ENCODE results near the gene SHOX. TPM values are rescaled to one million over a fixed set of nuclear protein-coding genes. Genes with fewer than 3 reads are reported as not detected.

Gene SHOX
- total RNA-seq, 1 experiment from 2014 or later = not detected

DNA sequence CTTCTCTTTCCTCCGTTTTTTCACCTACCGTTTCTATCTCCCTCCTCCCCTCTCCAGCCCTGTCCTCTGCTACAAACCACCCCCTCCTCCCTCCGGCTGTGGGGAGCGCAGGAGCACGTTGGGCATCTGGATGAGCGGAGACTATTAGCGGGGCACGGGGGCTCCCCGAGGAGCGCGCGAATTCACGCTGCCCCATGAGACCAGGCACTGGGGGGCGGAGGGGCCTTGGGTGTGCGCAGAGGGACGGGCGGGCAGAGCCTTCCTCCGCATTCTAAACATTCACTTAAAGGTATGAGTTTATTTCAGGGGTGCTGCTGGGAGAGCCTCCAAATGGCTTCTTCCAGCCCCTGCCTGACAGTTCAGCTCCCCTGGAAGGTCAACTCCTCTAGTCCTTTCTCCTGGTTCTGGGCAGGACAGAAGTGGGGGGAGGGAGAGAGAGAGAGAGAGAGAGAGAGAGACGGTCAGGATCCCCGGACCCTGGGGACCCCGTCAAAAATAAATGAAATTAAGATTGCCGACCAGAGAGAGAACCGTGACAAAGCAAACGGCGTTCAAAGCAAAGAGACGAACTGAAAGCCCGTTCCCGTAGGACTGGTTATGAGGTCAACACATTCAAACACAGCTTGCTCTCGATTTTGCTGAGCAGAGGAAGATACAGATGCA is 5.0 kb downstream of the SHOX start:
- H3K27me3 Mint-ChIP-seq (ENCODE audit: unreplicated experiment) = no peaks in the 10 kb centered on the region
- H3K4me3 Mint-ChIP-seq (ENCODE audit: low read depth, unreplicated experiment) = no peak overlapping the region
- no peaks in the 10 kb centered on the region for H3K36me3 Mint-ChIP-seq (ENCODE audit: insufficient read depth, unreplicated experiment)
- TF ChIP-seq, protein P1, sequence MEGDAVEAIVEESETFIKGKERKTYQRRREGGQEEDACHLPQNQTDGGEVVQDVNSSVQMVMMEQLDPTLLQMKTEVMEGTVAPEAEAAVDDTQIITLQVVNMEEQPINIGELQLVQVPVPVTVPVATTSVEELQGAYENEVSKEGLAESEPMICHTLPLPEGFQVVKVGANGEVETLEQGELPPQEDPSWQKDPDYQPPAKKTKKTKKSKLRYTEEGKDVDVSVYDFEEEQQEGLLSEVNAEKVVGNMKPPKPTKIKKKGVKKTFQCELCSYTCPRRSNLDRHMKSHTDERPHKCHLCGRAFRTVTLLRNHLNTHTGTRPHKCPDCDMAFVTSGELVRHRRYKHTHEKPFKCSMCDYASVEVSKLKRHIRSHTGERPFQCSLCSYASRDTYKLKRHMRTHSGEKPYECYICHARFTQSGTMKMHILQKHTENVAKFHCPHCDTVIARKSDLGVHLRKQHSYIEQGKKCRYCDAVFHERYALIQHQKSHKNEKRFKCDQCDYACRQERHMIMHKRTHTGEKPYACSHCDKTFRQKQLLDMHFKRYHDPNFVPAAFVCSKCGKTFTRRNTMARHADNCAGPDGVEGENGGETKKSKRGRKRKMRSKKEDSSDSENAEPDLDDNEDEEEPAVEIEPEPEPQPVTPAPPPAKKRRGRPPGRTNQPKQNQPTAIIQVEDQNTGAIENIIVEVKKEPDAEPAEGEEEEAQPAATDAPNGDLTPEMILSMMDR (IDR thresholded peaks at IDR 0.05; ENCODE audit: unreplicated experiment) = no peak
- no TSS peak for BruUV-seq (replicated peaks)
- CTCF ChIA-PET = no interaction called here
- H3K9me3 Mint-ChIP-seq (ENCODE audit: low read depth, unreplicated experiment) = peaks cover 7% of the 10 kb centered on the region
- H3K4me1 Mint-ChIP-seq (ENCODE audit: low read depth, unreplicated experiment) = no peaks in the 10 kb centered on the region
- intact Hi-C loops (cut with micrococcal nuclease; ENCODE audit: unreplicated experiment) = no loop called here
- DNase-seq = no peak
- H3K27ac Mint-ChIP-seq (ENCODE audit: unreplicated experiment) = no peak overlapping the region

DNA sequence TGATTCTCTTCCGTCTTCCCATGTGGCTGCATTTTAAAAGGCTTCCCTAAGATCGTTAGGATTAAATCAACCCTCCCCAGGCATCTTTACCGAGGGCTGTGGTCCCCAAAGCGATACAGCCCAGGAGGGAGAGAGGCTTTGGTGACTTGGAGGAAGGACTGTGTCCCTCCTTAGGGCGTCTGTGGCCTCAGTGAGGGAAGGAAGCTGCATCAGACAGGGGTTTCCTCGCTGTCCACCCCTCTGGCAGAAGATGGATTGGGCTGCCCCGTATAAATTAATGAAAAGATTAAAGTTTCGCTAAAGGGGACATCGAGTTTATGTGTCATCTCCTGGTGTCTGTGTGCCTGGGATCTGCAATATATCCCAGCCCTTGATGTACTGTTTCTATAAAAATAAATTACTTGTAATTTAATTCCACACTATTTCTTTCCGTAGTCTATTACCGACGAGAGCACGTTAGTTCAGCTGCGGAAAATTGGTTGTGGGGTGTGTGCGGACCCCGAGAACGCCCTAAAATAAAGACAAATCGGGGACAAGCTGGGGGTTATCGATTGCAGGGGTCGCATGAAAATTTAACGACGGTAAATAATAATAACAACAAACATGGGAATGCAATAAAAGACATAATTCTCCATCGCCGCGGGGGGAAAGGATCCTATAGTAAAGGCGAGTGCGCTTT is 6.5 kb downstream of the SHOX start:
- Mint-ChIP-seq H3K9me3 (ENCODE audit: low read depth, unreplicated experiment) (peaks cover 5% of the 10 kb centered on the region), H3K4me1 (ENCODE audit: low read depth, unreplicated experiment) (no peaks in the 10 kb centered on the region), H3K4me3 (ENCODE audit: low read depth, unreplicated experiment) (no peak overlapping the region), H3K27ac (ENCODE audit: unreplicated experiment) (no peak overlapping the region), H3K36me3 (ENCODE audit: insufficient read depth, unreplicated experiment) (no peaks in the 10 kb centered on the region), H3K27me3 (ENCODE audit: unreplicated experiment) (no peaks in the 10 kb centered on the region)
- no TSS peak for BruUV-seq (replicated peaks)
- intact Hi-C loops (cut with micrococcal nuclease; ENCODE audit: unreplicated experiment) = no loop called here
- CTCF ChIA-PET = no interaction called here
- TF ChIP-seq, protein P1 (IDR thresholded peaks at IDR 0.05; ENCODE audit: unreplicated experiment) = no peak
- no peak for DNase-seq

DNA sequence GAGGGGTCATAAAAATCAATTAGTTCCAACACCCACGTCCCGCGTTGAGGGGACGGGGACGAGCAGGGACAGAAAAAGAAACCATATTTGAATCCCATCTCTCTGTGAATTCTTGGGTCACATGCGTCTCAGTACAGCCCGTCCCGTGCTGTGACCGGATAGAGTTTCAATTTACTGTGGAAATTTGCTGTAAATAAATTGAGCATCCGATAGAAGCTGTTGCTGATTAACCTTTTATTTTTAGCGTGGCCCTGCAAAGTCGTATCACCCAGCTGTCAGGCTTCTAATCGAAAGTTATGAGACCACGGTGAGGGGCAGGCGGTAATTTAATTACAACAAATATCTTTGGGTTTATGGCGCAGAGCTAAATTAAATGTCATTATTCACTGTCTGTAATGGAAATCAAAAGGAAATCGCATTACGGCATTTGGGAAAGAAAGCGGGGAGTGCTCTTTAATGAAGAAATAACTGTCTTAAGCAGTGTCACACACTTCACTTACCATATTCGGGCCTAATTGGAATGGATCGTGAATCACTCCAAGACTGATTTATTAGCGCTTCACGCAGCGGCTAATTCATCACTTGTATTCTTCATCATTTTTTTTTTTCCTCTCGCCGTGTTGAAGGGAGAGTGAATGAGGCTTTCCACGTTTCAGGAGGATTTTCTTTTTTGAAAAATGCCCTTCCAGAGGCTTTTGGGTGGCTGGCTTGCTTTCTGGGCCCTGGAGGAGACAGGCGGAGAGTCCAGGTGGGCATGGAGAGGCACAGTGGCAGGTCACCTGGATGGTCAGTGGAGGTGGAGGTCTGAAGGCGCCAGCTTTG is 7.3 kb downstream of the SHOX start:
- DNase-seq = no peak
- intact Hi-C loops (cut with micrococcal nuclease; ENCODE audit: unreplicated experiment) = no loop called here
- no peaks in the 10 kb centered on the region for H3K4me1 Mint-ChIP-seq (ENCODE audit: low read depth, unreplicated experiment)
- H3K9me3 Mint-ChIP-seq (ENCODE audit: low read depth, unreplicated experiment) = peaks cover 5% of the 10 kb centered on the region
- no TSS peak for BruUV-seq (replicated peaks)
- TF ChIP-seq, protein P1 (IDR thresholded peaks at IDR 0.05; ENCODE audit: unreplicated experiment) = no peak
- no peak overlapping the region for H3K4me3 Mint-ChIP-seq (ENCODE audit: low read depth, unreplicated experiment)
- no peaks in the 10 kb centered on the region for H3K36me3 Mint-ChIP-seq (ENCODE audit: insufficient read depth, unreplicated experiment)
- H3K27ac Mint-ChIP-seq (ENCODE audit: unreplicated experiment) = no peak overlapping the region
- H3K27me3 Mint-ChIP-seq (ENCODE audit: unreplicated experiment) = no peaks in the 10 kb centered on the region
- CTCF ChIA-PET = no interaction called here

DNA sequence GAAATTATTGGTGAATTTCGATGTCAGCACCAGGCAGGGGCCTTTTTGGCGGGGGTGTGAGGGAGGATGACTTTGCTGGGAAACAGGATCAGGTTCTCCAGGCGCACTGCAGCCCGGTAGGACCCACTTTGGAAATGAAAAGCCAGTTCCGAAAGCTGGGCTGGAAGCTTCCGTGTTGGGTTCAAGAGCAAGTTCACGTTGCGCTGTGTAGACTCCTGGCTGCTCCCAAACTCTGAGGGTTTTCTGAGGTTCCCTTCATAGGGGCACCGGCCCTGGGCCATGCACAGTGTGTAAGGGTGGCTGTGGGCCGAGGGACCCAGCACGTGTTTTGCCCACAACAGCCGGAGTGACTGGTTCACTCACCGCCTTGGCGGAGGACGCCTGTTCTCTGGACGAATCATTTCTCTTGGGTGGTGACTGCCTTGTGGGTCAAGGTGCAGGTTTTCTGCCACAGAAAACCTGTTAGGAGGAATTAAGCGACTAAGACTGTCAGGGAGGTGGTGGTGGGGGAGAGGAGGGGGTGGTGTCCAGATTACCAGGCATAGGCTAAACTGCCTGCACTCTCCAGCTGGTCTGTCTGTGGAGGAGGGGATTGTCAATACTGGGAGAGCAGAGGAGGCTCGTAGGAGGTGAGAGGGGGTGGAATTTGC is 8.0 kb downstream of the SHOX start:
- Mint-ChIP-seq H3K9me3 (ENCODE audit: low read depth, unreplicated experiment) (peaks cover 5% of the 10 kb centered on the region), H3K4me1 (ENCODE audit: low read depth, unreplicated experiment) (no peaks in the 10 kb centered on the region), H3K36me3 (ENCODE audit: insufficient read depth, unreplicated experiment) (no peaks in the 10 kb centered on the region), H3K4me3 (ENCODE audit: low read depth, unreplicated experiment) (no peak overlapping the region), H3K27me3 (ENCODE audit: unreplicated experiment) (no peaks in the 10 kb centered on the region), H3K27ac (ENCODE audit: unreplicated experiment) (no peak overlapping the region)
- TF ChIP-seq, protein P1 (IDR thresholded peaks at IDR 0.05; ENCODE audit: unreplicated experiment) = no peak
- CTCF ChIA-PET = no interaction called here
- intact Hi-C loops (cut with micrococcal nuclease; ENCODE audit: unreplicated experiment) = no loop called here
- no peak for DNase-seq
- no TSS peak for BruUV-seq (replicated peaks)
